Ovary (tissue), 9 donors: ENCODE measurements around the gene SLAIN1. TPM values are rescaled to one million over a fixed set of nuclear protein-coding genes. Genes with fewer than 3 reads are reported as not detected.

Experiments
- DNase-seq, 5 donors: peaks; one replicate each; pipeline ENCODE4 v3.0.0-alpha.2; 2019 to 2020
- H3K27ac ChIP-seq, 2 donors: fragments of 200-600 bp; one replicate each; pipeline versions ENCODE4 v1.5.1 to v1.8.0; 2019 to 2022
- H3K27me3 ChIP-seq: fragments of 200-600 bp; one replicate; pipeline ENCODE4 v1.8.0; 2022
- H3K36me3 ChIP-seq: fragments of 200-600 bp; sonication (generic); one replicate; pipeline ENCODE4 v1.5.1; 2019
- H3K4me1 ChIP-seq: one replicate; pipeline ENCODE4 v1.8.1; 2013; ENCODE audit warnings: mild to moderate bottlenecking, moderate library complexity; ENCODE audit not compliant: insufficient read depth
- H3K4me3 ChIP-seq: fragments of 200-600 bp; sonication (generic); one replicate; pipeline ENCODE4 v1.5.1; 2017
- H3K9me3 ChIP-seq, 2 donors: fragments of 200-600 bp in 1 of 2; sonication (generic) in 1 of 2; one replicate each; pipeline versions ENCODE4 v1.5.1 to v1.8.1; 2013 to 2019; ENCODE audit warnings: mild to moderate bottlenecking in 1 of 2, moderate library complexity in 1 of 2
- EP300 ChIP-seq: sonication (generic); formaldehyde crosslinking; IDR thresholded peaks from one replicate; pipeline ENCODE4 v1.6.1; 2017; ENCODE audit warnings: antibody characterized with exemption
- POLR2A ChIP-seq: fragments of 450-650 bp; IDR thresholded peaks from one replicate; pipeline ENCODE4 v1.6.1; 2017; ENCODE audit warnings: antibody characterized with exemption, mild to moderate bottlenecking, moderate library complexity
- WGBS, 3 donors: extraction: QIAGEN DNeasy Blood & Tissue Kit in 1 of 3; methylation state at CpG; one replicate each; pipeline versions ENCODE4 v1.1.5 to v1.1.7; 2013 to 2017; 5-methylcytosine and 5-hydroxymethylcytosine counted together
- intact Hi-C, 4 donors: fragments of 100-400 bp; cut with DNase I; formaldehyde crosslinking; loops; one replicate each; pipeline versions ENCODE4 v1.11.0 to v1.15.1; 2022 to 2023
- microRNA-seq, 3 donors: library from miRNA; unstranded; fragments of <30 nt; microRNA quantifications; one replicate each; pipeline versions ENCODE4 to v1.2.0, GENCODE V29; 2019 to 2020
- polyA plus RNA-seq, 2 donors: library from polyadenylated mRNA; stranded (reverse); fragments of 200-250 nt in 1 of 2; fragments of 350-450 nt in 1 of 2; fragmentation: Illumina TruSeq in 1 of 2; extraction: RNeasy Lipid Tissue Mini Kit (QIAGEN cat#74804) in 1 of 2; gene quantifications; one replicate each; pipeline ENCODE4 v1.2.3, GENCODE V29; 2013 to 2014
- small RNA-seq: library from RNA; depleted of rRNA; stranded (forward); fragments of <200 nt; gene quantifications from one replicate; pipeline ENCODE3, GENCODE V24; 2016
- total RNA-seq, 7 donors: library from RNA; depleted of rRNA in 2 of 7; stranded (reverse); fragments of >200 nt in 2 of 7; fragmentation: NEBNext Ultra II Directional in 3 of 7; extraction: Animal tissue kit (Norgen Biotek cat#: 25700) in 3 of 7; gene quantifications; one replicate each; pipeline versions ENCODE4 v1.1.0 to v1.2.4, GENCODE V29; 2016 to 2023
- TF ChIP-seq, protein P1 (sequence below), 3 donors: fragments of 450-650 bp in 2 of 3; fragments of 200-600 bp in 1 of 3; IDR thresholded peaks; one replicate each; pipeline versions ENCODE4 v1.5.1 to v1.8.0; 2016 to 2022; ENCODE audit warnings: antibody characterized with exemption in 3 of 3, mild to moderate bottlenecking in 1 of 3
- donor health status: DM: no; HTN: no; CAD: no; lungs with moderate emphysema.
- donor health status: DM: no; HTN: no; CAD: no.
- donor health status: Bipolar disorder and iron deficiency.
- donor health status: DM: yes; HTN: yes; CAD: no.
- donor health status: DM: no; HTN: no; CAD: no.
- donor health status: DM: yes; HTN: yes; CAD: no.

Gene SLAIN1
- total and polyA plus RNA-seq, 9 donors: 4.6 to 24.2 (median 9.8) TPM

DNA sequence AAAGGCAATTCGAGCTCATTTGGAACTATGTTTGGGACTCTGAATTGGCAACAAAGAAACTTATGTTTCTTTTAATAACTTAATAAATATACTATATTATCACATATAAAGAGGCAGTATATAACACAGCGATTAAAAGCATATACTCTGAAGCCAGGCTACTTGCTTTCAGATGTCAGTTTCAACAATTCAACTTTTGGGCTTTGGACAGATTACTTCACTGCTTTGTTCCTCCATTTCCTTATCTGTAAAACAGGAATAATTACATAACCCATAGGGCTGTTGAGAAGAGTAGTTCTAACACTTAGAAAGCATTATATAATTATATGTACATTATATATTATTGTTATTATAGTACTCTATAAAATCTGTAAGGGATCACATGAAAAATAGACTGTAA, 113.9 kb downstream of the SLAIN1 start:
- no peak for TF ChIP-seq EP300
- TF ChIP-seq, protein P1, sequence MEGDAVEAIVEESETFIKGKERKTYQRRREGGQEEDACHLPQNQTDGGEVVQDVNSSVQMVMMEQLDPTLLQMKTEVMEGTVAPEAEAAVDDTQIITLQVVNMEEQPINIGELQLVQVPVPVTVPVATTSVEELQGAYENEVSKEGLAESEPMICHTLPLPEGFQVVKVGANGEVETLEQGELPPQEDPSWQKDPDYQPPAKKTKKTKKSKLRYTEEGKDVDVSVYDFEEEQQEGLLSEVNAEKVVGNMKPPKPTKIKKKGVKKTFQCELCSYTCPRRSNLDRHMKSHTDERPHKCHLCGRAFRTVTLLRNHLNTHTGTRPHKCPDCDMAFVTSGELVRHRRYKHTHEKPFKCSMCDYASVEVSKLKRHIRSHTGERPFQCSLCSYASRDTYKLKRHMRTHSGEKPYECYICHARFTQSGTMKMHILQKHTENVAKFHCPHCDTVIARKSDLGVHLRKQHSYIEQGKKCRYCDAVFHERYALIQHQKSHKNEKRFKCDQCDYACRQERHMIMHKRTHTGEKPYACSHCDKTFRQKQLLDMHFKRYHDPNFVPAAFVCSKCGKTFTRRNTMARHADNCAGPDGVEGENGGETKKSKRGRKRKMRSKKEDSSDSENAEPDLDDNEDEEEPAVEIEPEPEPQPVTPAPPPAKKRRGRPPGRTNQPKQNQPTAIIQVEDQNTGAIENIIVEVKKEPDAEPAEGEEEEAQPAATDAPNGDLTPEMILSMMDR (IDR thresholded peaks at IDR 0.05): no peak
- TF ChIP-seq POLR2A: no peak
- no peaks in the 10 kb centered on the region for H3K9me3 ChIP-seq
- H3K4me3 ChIP-seq: no peak overlapping the region
- intact Hi-C loops: no loop called here
- no peaks in the 10 kb centered on the region for H3K36me3 ChIP-seq
- no peak overlapping the region for H3K27ac ChIP-seq
- peaks cover 4% of the 10 kb centered on the region for H3K4me1 ChIP-seq
- DNase-seq: no peak
- WGBS, 3 donors: 91 to 95% (median 94%) methylated on average over 2 of the region's 2 CpGs
- H3K27me3 ChIP-seq: no peaks in the 10 kb centered on the region

DNA sequence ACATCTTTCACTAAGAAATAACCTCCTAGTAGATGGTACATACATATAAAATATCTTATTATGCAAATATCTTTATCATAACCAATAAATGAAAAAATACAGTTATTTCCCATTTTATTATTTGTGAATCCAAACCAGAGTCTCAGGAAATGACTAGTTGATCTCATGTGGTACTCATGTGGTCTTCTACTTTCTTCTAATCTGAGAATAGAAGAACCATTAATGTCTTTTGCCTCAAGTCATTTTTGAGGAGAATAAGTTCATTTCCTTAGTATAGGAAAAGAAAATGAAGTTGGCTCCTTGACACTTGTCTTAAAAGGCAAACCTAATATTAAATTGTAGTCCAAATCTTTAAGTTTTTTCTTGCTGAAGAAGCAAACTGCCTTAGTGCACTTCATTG, 114.5 kb downstream of the SLAIN1 start:
- no peak overlapping the region for H3K4me3 ChIP-seq
- TF ChIP-seq, protein P1 (IDR thresholded peaks at IDR 0.05): no peak
- TF ChIP-seq EP300 (no peak), POLR2A (no peak)
- peaks cover 4% of the 10 kb centered on the region for H3K4me1 ChIP-seq
- intact Hi-C loops: no loop called here
- no peak for DNase-seq
- H3K27me3 ChIP-seq: no peaks in the 10 kb centered on the region
- H3K27ac ChIP-seq: no peak overlapping the region
- H3K36me3 ChIP-seq: no peaks in the 10 kb centered on the region
- H3K9me3 ChIP-seq: no peaks in the 10 kb centered on the region

Small RNAs within 50 kb of the gene (microRNA-seq; reads per million reads assigned to microRNA genes)
- gene MIR3665: 0 reads per million in 3 donors

Small RNAs within 50 kb of the gene (small RNA-seq; reads per million reads assigned to genes)
- gene MIR3665 (not detected), gene SPTLC1P5 (not detected)

Other genes starting within 250 kb of the SLAIN1 start
- gene SCEL, start 162.0 kb upstream of the SLAIN1 start, total RNA-seq: not detected
- under 1 TPM in 1 of 2 donors, not detected in 1; 0.04 TPM for gene SCEL, start 162.0 kb upstream of the SLAIN1 start, polyA plus RNA-seq
- gene EDNRB, start 221.1 kb downstream of the SLAIN1 start, total RNA-seq: 10 to 100 TPM in 1 of 7 donors, 1 to 10 TPM in 6; 3.1 to 11.6 (median 7.4) TPM
- gene EDNRB, start 221.1 kb downstream of the SLAIN1 start, polyA plus RNA-seq: 10 to 100 TPM in 1 of 2 donors, 1 to 10 TPM in 1; 4.9 to 14.8 TPM